Pancreas (tissue), 10 donors: Measurements from ENCODE around the gene PTH1R. TPM values are rescaled to one million over a fixed set of nuclear protein-coding genes. Genes with fewer than 3 reads are reported as not detected.

Experiments used
- ATAC-seq, 4 donors: fragments of 200-7000 bp; cut with Tn5 transposase; one replicate each; pipeline versions ENCODE4 v1.8.0 to v1.9.1; 2020; ENCODE audit warnings: mild to moderate bottlenecking in 4 of 4, moderate library complexity in 4 of 4
- DNase-seq, 6 donors: peaks; one replicate each; pipeline ENCODE4 v3.0.0-alpha.2; 2020
- FAIRE-seq: peaks from 2 replicates; lab custom pipeline; 2012; peaks lifted over from hg19 to GRCh38; lab: Jason Lieb, UNC
- H3K27ac ChIP-seq, 4 donors: fragments of 200-600 bp; sonication (generic); 1 replicate in 3 of 4; 2 replicates in 1 of 4; pipeline versions ENCODE4 v1.5.0 to v1.8.0; 2020
- H3K27me3 ChIP-seq, 4 donors: fragments of 200-600 bp; one replicate each; pipeline ENCODE4 v1.8.0; 2021
- H3K36me3 ChIP-seq, 3 donors: fragments of 200-600 bp; sonication (generic) in 1 of 3; one replicate each; pipeline versions ENCODE4 v1.5.0 to v1.8.0; 2020 to 2021
- H3K4me1 ChIP-seq, 3 donors: fragments of 200-600 bp; one replicate each; pipeline ENCODE4 v1.8.0; 2021
- H3K4me3 ChIP-seq, 4 donors: fragments of 200-600 bp; sonication (generic) in 2 of 4; one replicate each; pipeline versions ENCODE4 v1.5.0 to v1.8.0; 2020 to 2021
- H3K9me3 ChIP-seq, 4 donors: fragments of 200-600 bp; one replicate each; pipeline ENCODE4 v1.8.0; 2021
- CTCF ChIP-seq, 4 donors: fragments of 200-600 bp; sonication (generic) in 3 of 4; IDR thresholded peaks; one replicate each; pipeline versions ENCODE4 v1.5.0 to v1.8.0; 2021; ENCODE audit warnings: antibody characterized with exemption in 4 of 4
- WGBS, 2 donors: extraction: QIAGEN DNeasy Blood & Tissue Kit; methylation state at CpG; one replicate each; pipeline ENCODE4 v1.1.7; 2013; 5-methylcytosine and 5-hydroxymethylcytosine counted together
- intact Hi-C, 3 donors: fragments of 100-400 bp; cut with DNase I; formaldehyde crosslinking; loops; one replicate each; pipeline versions ENCODE4 v1.11.1 to v1.14.2; 2022
- polyA plus RNA-seq, 2 donors: library from polyadenylated mRNA; stranded (reverse); fragments of 200-250 nt; gene quantifications; one replicate each; pipeline ENCODE4 v1.2.3, GENCODE V29; 2013
- total RNA-seq, 6 donors: library from RNA; stranded (reverse); fragmentation: NEBNext Ultra II Directional in 4 of 6; extraction: Animal tissue kit (Norgen Biotek cat#: 25700) in 4 of 6; gene quantifications; one replicate each; pipeline versions ENCODE4 v1.2.1 to v1.2.4, GENCODE V29; 2021 to 2023
- donor health status: healthy with polysubstance abuse.
- donor health status: DM: no; HTN: no; CAD: no; lungs with moderate emphysema.
- donor health status: DM: no; HTN: no; CAD: no.
- donor health status: control.
- donor health status: control.
- donor health status: Bipolar disorder and iron deficiency.
- donor health status: DM: yes; HTN: yes; CAD: no.
- donor health status: DM: no; HTN: no; CAD: no.
- donor health status: DM: no; HTN: no; CAD: no.
- donor health status: DM: yes; HTN: yes; CAD: no.

Gene PTH1R
- total and polyA plus RNA-seq, 8 donors = 0.49 to 34.8 (median 2.0) TPM

GRCh38 chr3:46860810-46861604 lies 16.5 kb upstream of the PTH1R start:
- Histone ChIP-seq H3K27ac (no peak overlapping the region), H3K4me1 (no peaks in the 10 kb centered on the region), H3K36me3 (no peaks in the 10 kb centered on the region), H3K27me3 (no peaks in the 10 kb centered on the region), H3K4me3 (no peak overlapping the region), H3K9me3 (no peaks in the 10 kb centered on the region)
- DNase-seq (peak in 3 of 6 donors; percentile 11 to 42 (median 39)), ATAC-seq (no peak), FAIRE-seq (no peak)
- no peak for TF ChIP-seq CTCF (IDR thresholded peaks at IDR 0.05)
- WGBS, 2 donors = 86 to 91% methylated on average over 10 of the region's 10 CpGs
- intact Hi-C loops = no loop called here

GRCh38 chr3:46861605-46862368 lies 15.7 kb upstream of the PTH1R start:
- Histone ChIP-seq H3K4me1 (no peaks in the 10 kb centered on the region), H3K27ac (no peak overlapping the region), H3K36me3 (no peaks in the 10 kb centered on the region), H3K4me3 (no peak overlapping the region), H3K9me3 (no peaks in the 10 kb centered on the region), H3K27me3 (no peaks in the 10 kb centered on the region)
- 58 to 59% methylated on average over 12 of the region's 12 CpGs for WGBS, 2 donors
- DNase-seq = peak in 3 of 6 donors; percentile 17 to 41 (median 20)
- no peak for TF ChIP-seq CTCF (IDR thresholded peaks at IDR 0.05)
- intact Hi-C loops = no loop called here
- ATAC-seq = no peak
- no peak for FAIRE-seq

GRCh38 chr3:46862369-46863025 lies 15.0 kb upstream of the PTH1R start:
- 86 to 88% methylated on average over 7 of the region's 7 CpGs for WGBS, 2 donors
- H3K27ac ChIP-seq = no peak overlapping the region
- intact Hi-C loops = no loop called here
- H3K4me3 ChIP-seq = no peak overlapping the region
- no peaks in the 10 kb centered on the region for H3K27me3 ChIP-seq
- H3K9me3 ChIP-seq = no peaks in the 10 kb centered on the region
- H3K4me1 ChIP-seq = peaks cover 0 to 2% (median 0%) of the 10 kb centered on the region in 3 donors
- H3K36me3 ChIP-seq = no peaks in the 10 kb centered on the region
- DNase-seq (peak in 3 of 6 donors; percentile 8 to 21 (median 15)), FAIRE-seq (no peak), ATAC-seq (no peak)
- TF ChIP-seq CTCF (IDR thresholded peaks at IDR 0.05) = no peak

- ATAC-seq (no peak), FAIRE-seq (no peak), DNase-seq (peak in 2 of 6 donors; percentile 9 to 19)
- Histone ChIP-seq H3K4me1 (peaks cover 0 to 2% (median 0%) of the 10 kb centered on the region in 3 donors), H3K36me3 (no peaks in the 10 kb centered on the region), H3K4me3 (no peak within 1 kb of the TSS), H3K27ac (no peak within 1 kb of the TSS), H3K9me3 (no peaks in the 10 kb centered on the region), H3K27me3 (no peaks in the 10 kb centered on the region)
- intact Hi-C loops = no loop called here
- no peak for TF ChIP-seq CTCF (IDR thresholded peaks at IDR 0.05)
- WGBS, 2 donors = 74 to 83% methylated on average over 7 of the region's 7 CpGs
Observed at GRCh38 chr3:46863261-46863782, 14.2 kb upstream of the PTH1R start, which contains the start of gene MYL3. Gene MYL3 (minus strand): TSS chr3:46863444. CDS start chr3:46863390, 54 bp downstream.
